GM18517 (cell line): ENCODE results near the gene ADRM1.

ENCODE experiments used
- ATAC-seq: cut with Tn5 transposase; IDR thresholded peaks from one replicate; pipeline ENCODE4 v1.9.1; 2021; ENCODE audit warnings: mild to moderate bottlenecking, moderate library complexity; ENCODE audit not compliant: unreplicated experiment

ADRM1 gene

DNA sequence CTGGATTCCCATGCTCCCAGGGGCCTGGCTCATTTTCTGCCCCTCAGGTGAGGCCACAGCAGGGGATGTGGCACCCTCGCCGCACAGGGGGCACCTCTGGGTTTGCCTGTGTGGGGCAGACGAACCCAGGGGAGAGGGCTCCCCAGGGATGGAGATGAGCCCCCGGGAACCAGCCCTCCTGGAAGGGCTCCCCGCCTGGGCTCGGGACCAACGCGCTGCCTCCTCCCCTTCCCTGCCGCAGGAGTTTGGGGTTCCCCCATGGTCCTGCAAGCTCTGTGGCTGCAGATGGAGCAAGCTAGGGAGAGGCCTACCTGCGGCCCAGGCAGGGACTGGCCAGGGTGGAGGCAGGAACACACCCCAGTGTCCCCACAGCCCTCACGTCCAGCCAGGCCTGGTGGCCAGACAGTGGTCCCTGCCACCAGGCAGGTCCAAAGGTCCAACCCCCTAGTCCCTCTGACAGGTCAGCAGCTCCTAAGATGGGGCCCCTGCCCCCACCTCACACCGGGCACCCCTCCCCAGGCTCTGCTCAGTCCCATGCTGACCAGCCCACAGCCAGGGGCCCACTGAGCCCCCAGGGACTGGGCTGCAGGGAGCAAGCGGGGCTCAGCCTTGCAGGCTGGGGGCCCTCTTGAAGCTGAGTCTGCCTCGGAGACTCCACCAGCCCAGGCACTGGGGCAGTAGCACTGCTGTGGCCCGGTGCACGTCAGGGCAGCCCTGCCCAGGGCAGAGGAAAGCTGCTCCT, 50.7 kb downstream of the ADRM1 start:
- no peak for ATAC-seq

DNA sequence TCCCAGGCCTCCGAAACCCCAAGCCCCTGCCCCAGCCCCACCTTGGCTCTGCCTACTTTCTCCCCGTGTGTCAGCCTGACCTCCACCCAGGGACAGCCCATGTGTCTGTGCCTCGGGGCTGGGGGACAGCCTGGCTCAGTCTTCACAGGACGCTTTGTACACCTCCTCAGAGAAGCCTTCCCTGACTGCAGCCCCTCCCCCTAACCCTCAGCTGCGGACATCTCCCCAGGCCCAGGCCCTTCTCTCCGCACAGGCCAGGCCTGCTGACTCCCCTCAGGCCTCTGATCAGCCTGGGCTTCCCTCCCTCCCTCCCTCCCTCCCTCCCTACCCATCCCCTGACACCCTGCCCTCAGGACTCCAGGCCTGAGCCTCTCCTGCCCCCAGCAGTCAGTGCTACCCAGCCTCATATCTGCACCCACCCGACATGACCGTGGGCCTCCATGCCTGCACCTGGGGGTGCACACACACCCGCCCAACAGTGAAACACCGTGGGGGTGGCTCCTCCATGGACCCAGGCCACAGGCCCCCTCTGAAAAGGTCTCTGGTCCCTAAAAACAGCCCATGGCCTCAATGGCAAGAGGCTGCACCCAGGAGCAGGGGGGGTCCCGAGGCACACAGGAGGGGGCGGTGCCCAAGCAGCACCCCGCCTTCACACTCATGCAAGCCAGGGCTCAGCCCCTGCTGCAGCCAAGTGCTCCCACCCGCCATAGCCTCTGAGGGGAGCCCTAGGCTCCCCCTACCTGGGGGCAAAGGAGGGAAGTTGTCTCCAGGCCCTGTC, 51.4 kb downstream of the ADRM1 start:
- ATAC-seq, result no peak

DNA sequence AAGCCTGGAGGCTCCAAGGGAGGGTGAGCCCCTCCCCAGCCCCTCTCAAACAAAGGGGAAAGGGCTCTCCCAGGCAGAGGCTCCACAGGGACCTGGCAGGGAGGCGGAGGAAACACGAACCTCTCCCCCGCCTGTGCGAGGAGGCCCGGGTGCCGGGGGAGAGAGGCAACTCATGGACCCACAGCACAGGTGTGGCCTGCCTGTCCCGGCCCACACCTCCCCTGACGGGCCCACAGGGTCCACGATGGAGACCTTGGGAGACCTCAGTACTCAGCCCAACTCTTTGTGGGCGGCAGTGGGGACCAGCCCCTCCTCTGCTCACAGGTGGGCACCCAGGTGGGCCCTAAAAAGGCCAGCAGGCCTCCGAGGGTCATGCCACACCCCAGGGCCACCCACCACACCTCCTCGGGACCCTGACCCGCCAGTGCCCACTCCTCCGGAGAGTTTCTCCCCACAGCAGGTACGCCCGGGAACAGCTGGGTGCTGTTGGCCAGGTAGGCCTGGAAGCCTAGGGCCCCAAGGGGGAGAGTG, 52.1 kb downstream of the ADRM1 start:
- no peak for ATAC-seq

DNA sequence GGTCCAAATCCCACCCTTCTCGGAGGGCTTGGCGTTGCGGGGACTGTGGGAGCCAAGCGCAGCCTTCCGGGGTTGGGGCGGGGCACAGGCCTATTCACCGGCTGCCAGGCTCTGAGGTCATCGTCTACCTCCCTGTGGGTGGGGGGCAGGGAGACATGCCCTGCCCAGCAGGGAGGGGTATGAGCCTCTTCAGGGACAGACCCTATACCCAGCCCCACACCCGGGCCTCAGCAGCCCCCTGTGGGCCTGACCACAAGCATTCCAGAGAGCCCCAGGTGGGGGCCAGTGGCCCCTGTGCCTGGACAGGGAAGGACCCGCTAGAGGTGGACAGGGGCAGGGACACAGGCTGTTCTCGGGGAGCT, 52.7 kb downstream of the ADRM1 start:
- no peak for ATAC-seq

DNA sequence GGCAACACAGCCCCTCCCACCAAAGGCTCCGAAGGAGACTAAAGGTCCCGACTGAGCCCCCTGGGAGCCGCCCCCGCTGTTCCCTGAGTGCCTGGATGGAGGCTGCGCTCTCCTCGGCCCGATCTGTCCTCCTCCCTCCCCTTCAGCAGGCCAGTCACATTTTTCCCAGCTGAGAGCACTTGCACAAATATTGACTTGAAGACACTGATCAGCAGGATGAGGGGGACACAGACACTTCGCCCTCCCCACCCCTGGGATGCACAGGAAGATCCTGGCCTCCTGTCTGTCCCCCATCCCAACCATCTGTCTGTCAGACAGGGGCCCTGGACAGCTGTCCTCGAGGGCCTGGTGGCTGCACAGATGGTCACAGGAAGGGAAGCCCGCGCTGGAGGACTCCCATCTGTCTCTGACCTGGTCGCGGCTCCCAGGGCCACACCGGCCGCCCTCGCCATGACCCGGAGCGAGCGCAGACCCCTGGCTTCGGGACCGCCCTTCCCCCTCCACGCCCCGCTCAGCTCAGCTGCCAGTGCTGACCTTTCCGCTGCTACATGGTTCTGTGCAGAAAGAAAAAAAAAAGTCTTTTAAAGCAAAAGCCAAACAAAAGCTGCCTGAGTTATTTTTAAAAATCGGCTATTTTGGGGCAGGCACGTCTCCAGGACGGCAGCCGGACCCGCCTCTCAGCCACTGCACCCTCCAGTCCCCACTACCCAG, 53.2 kb downstream of the ADRM1 start:
- ATAC-seq, result no peak

DNA sequence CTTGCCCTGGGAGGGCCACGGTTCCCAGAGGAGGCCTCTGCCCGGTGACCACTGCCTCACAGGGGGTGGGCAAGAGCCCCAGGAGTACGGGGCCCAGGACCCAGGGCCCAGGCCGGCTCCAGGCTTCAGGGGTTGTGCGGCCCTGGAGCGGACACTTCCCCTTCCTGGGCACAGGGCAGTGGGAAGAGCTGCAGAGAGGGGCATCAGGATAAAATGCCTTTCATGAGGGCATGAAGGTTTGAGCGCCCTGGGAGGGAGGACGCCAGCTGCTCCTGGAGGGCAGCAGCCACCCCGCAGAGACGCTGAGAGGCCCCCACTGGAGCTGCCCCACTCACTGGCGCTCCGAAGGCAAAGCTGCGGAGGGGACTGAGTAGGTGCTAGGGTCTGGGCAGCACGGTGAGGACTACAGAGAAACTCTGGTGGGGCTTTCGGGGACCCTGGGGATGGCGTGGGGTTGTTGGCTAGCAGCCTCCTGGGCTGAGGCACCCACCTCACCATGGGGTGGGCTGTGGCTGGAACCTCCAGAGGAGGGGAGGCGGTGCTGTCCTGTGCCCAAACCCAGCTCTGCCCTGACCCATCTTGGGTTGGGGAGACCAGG, 53.9 kb downstream of the ADRM1 start:
- no peak for ATAC-seq

DNA sequence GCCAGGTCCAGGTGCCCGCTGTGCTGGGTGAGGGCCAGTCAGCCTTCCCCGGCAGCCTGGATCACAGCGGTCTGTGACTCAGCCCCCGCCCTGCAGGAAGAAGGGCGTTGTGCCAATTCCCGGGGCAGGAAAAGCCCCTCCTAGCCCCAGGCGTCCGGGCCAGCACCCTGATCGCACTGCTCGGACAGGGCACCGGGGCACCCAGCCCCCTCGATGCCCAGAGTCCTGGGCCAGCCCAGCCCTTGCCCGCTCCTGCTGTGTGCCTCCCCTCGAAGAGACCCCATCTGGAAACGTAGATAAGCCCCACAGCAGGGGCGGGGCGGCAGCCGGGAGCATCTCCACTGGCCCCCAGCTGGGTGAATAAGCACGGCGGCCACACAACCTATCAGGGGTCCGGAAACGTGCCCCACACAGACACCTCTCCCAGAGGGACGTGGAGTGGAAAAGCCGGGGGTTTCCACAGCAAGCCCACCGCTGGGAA, 54.4 kb downstream of the ADRM1 start:
- no peak for ATAC-seq

DNA sequence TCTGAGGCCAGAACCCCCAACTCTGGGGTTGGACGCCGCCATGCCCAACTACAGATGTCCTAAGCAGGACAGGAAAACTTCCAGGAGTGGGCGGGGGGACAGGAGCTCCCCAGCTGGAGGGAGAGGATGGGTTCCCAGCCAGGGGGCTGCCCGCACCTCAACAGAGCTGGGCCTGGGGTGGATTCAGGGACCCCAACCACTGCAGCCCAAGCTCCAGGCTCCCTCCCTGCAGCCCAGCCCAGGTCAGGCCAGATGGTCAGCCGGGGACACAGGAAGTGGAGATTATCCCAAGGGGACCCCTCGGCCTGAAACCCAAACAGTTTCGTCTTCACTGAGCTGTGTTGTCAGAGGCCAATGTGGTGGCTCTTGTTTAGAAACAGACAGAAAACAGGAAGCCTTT, 54.9 kb downstream of the ADRM1 start:
- no peak for ATAC-seq
